Dedifferentiated amniotic fluid mesenchymal stem cell (primary cell): Measurements from ENCODE around the gene IPO8.
"Not testable (repeated sequence)": the region's sequence is repeated elsewhere in the genome, so short reads cannot be mapped to it uniquely, and the experiment has no call there.

Experiments
- DNase-seq: peaks from one replicate; pipeline ENCODE4 v3.0.0-alpha.2; 2016; ENCODE audit errors: extremely low spot score

Gene IPO8

GRCh38 chr12:30691122-30691879, 4.4 kb downstream of the IPO8 start:
- DNase-seq, result peak; percentile 81

DNA sequence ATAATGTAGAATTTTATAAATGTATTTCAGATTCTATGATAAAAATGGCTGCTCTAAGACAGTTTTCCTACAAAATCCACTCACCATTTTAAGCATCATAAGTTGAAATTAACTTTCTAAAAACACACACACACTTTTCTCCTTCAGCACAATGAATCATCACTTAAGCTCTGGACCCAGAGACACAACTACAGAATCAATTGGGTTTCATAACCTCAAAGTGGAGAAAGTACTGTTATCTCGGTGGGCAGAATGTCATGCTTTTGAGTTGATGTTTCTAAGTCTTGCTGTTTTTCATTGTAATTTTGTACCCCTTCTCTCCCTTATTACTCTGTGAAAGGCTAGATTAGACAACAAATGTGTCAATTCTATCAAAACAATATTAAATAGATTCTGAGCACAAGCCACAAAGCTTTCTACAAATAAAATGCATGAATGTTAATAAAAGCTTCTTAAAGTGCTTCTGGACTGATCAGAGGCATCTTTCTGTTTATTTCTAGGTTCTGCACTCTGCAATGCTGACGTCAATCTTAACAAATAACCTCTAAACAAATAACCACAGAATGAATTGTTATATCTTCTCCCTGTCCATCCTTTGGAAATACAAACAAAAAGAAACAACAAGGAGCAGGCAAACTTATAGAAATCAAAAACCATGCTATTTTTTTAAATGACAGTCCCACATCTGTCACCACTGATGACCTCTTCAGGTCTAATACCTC, 8.2 kb downstream of the IPO8 start:
- DNase-seq, result no peak

DNA sequence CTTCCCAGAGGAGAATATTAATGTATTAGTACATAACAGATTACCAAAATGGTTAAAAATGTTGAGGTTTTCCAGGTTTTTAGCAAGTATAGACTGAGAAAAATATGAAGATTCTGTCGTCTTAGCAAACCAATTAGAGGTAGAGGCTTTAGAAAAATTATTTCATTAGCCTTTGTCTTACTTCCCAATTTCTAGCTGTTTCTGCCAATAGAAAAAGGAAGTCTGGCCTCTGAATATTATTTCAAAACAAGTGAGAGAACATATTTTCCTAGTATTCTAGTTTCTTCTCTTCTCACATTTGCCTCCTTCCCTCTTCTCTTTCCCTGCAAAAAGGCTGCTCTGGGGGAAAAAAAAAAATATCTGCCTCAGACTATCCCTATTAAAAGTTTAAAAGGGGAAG, 16.4 kb downstream of the IPO8 start:
- no peak for DNase-seq

DNA sequence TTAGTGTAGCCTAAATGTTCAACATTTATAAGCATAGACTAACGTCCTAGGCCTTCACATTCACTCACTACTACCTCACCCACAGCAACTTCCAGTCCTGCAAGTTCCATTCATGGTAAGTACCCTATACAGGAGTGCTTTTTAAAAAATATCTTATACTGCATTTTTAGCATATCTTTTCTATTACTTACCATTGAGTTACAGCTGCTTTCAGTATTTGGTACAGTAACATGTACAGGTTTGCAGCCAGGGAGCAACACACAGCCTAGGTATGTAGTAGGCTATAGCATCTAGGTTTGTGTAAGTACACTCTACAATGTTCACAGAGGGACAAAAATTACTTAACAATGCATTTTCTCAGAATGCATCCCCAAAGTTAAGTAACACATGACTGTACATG, 17.4 kb downstream of the IPO8 start:
- DNase-seq, result no peak

GRCh38 chr12:30661210-30661609, 34.5 kb downstream of the IPO8 start:
- DNase-seq, result no peak

DNA sequence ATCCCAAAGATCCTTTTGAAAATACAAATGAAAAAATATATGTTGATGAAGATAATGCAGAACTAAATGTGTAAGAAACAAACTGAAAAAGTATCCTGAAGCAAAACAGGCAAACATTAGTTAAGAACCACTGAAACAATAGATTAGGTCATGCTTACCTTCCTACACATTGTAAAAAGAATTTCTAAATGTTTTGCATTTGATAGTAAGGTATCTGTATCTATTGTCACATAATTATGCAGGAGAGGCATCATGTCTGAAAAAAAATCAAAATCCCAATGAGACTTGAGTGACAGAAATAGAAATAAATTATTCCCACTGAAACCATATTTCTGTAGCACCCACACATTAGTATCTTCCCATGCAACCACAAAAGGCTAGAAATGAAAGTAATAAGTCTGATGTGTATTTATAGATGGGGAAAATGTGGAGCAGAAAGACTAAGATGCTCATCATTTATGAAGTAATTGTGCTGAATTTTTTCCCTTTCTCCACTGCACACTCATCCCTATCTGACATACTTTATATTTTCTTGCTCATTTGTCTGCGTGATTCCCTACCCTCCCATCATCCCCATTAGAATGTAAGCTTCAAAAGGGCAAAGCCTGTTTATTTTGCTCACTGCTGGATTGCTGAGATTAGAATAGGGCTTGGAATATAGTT, 43.5 kb downstream of the IPO8 start:
- DNase-seq, result no peak

- DNase-seq, result no peak
Measured at GRCh38 chr12:30646821-30647220, 48.8 kb downstream of the IPO8 start.

- DNase-seq, result no peak
Measured at GRCh38 chr12:30643366-30643765, 52.3 kb downstream of the IPO8 start.

DNA sequence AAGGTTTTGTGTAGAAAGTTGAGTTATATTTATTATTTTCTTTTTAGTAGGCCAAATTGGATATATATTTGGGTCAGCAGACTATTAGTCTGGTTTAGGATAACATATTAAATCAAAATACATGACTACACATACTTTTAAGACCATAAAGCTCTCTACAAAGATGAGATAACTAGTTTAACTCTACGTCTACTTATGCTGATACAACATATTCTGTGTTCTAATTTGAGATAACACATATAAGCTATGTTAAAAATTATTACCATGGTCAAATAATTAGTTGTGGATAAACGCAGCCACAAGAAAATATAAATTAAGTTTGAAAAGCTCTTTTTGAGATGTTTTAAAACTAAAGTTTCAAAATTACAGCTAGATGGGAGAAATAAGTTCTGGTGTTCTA, 55.3 kb downstream of the IPO8 start:
- DNase-seq, result no peak

GRCh38 chr12:30635385-30635784, 60.3 kb downstream of the IPO8 start:
- DNase-seq, result no peak

DNA sequence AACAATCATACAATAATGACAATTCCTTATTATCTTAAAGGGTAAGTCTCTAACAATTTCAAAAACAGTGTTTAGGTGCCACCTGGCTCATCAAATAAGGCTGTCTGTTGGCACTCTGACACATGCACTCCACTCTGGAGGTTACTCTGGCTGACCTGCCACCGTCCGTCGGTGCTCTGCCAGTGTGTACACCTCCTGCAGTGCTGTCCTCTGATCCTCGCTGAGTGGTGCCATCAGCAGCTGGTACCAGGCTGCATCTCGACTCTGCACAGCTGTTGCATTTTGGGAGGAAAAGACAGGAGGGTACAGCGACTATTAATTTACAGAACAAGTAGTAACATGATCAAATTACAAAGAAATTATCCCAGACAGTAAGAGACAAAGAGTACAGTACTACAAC, 63.9 kb downstream of the IPO8 start:
- DNase-seq, result no peak

- DNase-seq, result no peak
Measured at GRCh38 chr12:30630979-30631285, 64.7 kb downstream of the IPO8 start.

- DNase-seq, result no peak
Measured at GRCh38 chr12:30630076-30630978, 65.3 kb downstream of the IPO8 start.

DNA sequence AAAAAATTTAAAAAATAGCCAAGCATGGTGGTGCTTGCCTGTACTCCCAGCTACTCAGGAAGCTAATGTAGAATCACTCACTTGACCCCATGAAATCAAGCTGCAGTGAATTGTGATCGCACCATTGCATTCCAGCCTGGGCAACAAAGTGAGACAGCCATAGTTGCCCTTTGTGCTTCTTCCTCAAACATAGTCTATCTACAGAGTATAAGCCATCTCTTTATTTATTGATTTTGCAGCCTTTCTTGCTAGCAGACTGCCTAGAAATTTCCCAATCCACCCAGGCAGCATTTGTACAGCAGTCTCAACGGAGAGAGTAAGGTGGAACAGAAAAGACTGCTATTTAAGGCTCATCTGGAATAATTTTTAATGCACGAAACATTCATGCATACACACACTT, 68.8 kb downstream of the IPO8 start:
- no peak for DNase-seq

DNA sequence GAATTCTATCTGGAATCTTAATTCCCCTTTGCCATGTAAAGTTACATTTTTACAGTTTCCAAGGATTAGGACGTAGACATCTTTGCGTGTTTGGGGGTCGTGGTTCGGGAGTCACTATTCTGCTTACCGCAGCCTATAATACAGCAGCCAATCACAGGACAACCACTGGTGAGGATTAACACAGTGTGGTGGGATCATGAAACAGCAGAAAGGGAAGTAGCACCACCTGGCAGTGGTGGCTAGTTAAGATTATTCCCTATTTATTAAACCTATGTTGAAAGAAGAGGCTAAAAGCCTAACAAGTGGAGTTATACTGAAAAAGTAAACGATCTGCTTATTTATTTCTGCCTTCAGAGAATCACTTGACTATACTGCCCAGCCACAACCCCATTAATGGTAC, 71.7 kb downstream of the IPO8 start:
- no peak for DNase-seq

GRCh38 chr12:30622509-30622908, 73.2 kb downstream of the IPO8 start:
- no peak for DNase-seq

- not testable (repeated sequence) for DNase-seq
Measured at GRCh38 chr12:30621663-30622241, 73.9 kb downstream of the IPO8 start.

- DNase-seq, result no peak
Measured at GRCh38 chr12:30617346-30618016, 78.2 kb downstream of the IPO8 start.

DNA sequence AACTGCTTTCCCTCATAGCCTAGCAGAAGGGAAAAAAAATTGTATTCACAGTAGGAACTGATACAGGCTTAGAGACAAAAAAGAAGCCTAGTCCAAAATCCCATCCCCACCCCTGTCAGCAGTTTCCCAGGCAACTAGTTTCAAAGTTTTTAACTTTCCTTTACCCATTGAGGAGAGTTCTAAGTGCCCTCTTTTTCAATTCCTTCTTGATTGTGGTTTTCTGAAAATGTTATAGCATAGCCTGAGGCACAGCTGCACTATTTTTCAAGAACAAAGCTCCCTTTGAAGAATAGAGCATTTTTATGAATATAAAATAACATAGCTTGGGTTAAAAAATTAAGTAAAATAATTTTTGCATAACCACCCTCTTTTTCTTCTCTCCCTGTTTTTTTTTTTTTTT, 81.6 kb downstream of the IPO8 start:
- no peak for DNase-seq

DNA sequence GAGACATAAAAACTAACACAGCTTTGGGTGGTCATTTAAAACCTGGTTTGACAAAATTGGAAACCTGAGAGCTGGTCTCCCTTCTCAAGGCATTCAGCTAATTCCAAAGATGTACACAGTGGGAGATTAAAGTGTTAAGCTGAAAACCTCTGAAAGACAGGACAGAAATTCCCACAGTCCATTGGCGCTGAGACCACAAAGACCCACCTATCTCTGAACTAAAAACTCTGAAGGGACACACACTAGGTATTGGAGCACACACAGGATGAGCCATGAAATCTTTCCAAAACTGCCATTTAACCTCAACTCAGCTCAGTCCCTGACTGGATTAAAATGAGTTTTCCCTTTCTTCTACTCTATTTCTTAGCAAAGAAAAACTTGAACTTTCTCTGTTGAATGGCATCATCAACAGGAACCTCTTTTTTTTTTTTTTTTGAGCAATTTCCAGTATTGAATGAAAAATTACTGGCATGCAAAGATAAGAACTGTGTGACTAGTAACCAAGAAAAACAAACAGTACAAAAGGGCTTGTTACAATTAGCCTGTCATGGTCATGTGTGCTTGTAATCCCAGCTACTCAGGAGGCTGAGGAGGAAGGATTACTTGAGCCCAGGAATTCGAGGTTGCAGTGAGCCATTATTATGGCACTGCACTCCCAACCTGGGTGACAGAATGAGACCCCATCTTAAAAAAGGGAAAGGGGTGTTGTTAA, 82.4 kb downstream of the IPO8 start:
- no peak for DNase-seq

GRCh38 chr12:30610718-30611117, 85.0 kb downstream of the IPO8 start:
- DNase-seq, result no peak
